SW480 (cell line): ENCODE data around the gene DIAPH1.

Experiments used
- DNase-seq: peaks from one replicate; pipeline ENCODE4 v3.0.0-alpha.2; 2016; ENCODE audit warnings: low spot score

DIAPH1 gene

DNA sequence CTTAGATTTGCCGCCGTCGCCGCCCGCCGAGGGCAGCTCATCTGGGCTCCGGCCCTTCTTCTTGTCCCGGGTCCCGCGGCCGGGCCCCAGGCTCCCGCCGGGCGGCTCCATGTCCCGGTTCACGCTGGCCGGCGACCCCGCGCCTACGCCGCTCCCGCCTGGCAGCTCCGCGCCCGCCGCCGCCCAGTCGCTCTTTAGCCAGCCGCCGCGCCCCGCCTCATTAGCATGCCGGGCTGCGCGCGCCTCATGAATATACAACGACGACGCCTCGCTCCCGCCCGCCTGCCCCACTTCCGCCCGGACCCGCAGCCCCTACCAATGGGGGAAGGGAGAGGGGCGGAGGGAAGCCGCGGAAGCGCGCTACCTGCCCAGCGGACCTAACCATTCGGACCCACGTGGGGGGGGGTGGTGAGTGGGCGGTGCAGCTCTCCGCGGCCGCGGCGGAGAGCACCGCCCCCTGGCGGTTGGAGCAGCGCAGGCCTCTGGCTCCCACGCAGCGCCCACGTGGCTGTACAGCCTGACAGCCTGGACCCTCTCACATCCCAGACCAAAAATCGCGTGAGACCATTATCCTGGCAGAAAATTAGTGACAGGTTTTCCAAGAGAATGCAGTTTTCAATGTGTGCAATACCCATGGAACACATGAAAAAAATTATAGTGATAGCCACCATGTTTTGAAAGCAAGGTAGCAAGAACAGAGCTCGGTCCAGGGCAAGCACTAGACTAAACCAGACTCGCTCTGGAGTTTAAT, at the start of gene DIAPH1:
Gene DIAPH1 (minus strand): TSS at position 197 of the 751 bp plus-strand sequence. CDS start 86 bp downstream, at position 111.
- peak; percentile 98 for DNase-seq

DNA sequence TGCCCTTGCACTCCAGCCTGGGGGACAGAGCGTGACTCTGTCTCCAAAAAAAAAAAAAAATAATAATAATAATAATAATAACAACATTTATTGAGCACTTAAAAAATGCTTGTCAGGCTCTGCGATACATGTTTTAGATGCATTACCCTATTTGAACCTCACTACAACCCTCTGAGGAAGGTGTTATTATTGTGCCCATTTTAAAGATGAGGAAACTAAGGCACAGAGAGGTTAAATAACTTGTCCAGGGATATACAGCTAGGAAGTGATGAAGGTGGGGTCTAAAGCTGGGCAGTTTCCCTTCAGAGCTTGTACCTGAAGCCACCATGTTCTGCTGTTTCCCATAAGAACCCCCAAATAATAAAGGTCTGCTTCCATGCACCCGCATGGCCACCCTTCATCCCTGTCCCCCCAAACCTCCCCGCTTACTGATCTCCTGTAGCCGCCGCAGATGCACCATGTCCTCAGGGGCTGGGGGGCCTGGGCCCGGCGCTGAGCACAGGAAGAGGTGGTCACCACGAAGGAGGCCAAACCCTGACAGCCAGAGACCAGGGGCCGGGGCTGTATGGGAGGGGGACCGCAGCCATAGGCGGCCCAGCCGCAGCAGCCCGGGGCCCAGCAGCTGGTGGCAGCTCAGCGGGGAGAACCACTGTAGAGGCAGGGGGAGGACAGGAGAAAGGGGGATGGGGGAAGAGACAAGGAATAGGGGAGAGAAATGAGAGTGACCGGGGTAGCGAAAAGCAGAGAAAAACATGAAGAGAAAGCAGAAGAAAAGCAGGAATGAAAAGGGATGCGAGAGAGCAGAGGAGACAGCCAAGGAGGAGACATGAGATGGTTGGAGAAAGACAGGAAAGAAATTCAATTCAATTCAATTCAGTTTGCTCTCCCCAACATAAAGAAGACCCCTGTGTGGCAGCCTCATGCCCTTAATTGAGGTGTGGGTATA, 47.5 kb upstream of the DIAPH1 start:
- no peak for DNase-seq

DNA sequence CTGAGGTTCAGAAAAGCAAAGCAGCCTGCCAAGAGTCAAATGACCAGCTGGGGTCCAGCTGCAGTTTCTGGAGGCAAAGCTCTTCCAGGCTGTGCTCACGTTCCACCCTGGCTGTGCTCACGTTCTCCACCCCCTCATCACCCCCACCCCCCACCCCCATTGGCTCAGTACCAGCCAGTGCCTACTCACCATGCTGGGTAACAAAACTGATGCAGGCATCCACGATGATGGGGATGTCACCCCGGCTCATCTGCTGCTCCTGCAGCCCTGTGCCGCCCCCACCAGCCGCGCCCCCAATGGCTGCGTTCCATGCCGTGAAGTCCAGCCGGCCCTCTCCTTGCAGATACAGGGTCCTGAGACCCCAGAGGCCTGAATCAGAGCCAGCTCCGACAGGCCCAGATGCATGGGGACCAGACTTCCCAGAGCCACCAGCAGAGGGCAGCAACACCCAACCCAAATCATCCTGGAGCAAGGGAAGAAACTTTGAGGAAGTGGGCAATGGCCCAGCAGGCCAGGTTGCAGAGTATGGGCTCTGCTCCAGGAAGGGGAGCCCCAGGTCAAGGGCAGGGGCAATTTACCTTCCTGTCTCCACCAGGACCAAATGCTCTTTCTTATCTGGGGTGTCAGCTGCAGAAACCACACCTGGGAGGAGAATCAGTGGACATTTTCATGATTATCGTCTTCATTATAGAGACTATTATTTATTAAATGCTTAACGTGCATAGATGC, 46.1 kb upstream of the DIAPH1 start:
- peak; percentile 67 for DNase-seq

DNA sequence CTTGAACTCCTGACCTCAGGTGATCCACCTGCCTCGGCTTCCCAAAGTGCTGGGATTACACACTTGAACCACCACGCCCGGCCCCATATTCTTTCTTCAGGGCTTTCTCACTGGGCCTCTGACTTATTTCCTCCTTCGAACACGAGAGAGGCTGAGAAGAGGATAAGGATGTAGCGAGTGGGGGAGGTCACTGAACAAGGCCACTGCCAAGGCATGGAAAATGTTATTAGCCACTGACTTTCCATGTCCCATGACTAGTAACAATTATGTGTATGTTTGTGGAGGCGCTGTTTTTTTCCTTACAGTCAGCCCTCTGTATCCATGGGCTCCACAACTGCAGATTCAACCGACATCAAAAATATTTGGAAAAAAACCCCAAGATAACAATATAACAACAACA, 44.7 kb upstream of the DIAPH1 start:
- no peak for DNase-seq

DNA sequence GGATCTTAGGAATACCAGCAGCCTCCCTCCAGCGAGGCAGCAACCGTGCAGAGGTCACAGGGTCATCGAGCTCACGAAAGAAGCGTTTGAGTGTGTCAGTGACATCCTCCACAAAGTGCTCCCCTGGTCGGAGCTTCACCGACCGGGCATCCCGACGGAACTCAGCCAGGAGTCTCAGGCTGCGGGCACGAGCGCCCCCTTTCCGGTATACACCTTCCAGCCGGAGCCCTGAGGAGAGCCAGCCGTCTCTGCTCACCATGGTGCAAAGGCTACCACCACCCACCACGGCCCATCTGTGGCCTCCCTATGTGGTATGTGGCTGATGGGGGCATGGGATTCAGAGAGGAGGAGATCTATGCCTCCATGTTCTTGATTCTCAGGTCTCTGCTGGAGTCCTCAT, 43.2 kb upstream of the DIAPH1 start:
- DNase-seq = no peak

DNA sequence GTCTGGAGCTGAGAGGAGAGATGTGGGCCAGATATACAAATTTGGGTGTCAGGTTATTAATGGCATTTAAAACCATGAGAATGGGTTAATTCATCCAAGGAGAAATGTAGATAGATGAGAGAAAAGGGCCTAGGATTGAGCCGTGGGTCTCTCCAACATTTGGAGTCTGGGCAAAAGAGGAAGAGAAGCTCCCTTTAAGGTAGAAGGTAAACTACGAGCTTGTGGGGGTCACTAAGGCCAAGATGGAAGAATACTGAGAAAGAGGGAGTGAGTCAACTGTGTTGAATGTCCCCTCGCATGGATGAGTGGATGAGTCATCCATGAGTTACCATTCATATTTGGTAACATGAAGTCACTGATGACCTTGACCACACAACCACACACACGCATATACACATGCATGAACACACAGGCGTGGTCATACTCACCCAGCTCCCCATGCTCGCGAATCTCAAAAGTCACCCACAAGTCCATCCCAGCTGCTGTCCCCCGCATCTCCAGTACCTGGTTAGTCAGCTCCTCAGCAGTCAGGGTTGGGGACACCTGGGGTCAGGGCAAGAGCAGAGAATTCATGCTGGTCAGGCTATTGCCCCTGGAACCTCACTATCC, 39.2 kb upstream of the DIAPH1 start:
- peak; percentile 94 for DNase-seq

DNA sequence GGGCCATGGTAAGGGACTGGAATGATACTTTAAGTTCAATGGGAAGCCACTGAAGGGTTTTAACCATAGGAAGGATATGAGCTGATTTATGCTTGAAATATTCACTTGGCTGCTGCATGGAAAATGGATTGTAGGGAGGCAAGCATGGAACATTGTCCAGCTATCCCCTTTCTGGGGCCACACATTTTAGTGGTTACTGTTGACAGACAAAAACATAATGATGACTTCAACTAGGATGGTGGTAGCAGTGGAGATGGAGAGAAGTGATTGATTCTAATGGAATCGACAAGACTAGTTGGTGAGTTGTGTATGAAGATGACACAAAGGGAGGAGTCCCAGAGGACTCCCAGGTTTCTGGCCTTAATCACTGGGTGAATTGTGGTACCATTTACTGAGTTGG, 38.6 kb upstream of the DIAPH1 start:
- no peak for DNase-seq

DNA sequence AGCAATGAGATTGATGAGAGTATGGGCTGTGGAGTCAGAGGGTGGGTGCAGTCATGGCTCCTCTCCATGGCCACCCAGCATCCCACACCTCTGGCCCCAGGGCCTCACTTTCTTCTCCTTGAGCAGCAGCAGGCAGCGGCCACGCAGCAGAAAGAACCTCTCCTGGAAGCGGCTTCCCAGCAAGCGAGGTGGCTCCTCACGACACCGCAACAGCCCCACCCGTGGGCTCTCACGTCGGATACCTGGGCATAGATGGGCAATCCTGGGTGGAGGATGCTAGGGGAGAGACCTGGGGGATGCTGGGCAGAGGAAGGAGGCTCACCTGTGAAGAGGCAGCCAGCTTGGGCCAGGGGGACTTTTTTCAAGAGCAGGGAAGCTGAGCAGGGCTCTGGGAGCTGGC, 37.6 kb upstream of the DIAPH1 start:
- no peak for DNase-seq

DNA sequence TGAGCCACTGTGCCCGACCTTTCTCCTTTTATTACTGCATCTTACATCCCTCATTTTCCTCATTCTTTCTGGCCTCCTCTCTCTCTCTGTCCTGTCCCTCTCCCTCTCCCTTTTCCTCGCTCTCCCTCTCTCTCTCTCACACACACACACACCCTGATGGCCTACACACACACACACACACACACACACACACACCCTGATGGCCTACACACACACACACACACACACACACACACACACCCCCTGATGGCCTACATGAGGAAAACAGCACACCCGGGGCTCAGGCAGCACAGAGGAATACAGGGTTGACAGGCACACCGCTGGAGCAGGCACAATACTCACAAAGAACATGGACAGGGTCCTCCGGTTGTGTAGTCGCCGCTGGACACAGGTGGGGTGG, 36.2 kb upstream of the DIAPH1 start:
- no peak for DNase-seq

DNA sequence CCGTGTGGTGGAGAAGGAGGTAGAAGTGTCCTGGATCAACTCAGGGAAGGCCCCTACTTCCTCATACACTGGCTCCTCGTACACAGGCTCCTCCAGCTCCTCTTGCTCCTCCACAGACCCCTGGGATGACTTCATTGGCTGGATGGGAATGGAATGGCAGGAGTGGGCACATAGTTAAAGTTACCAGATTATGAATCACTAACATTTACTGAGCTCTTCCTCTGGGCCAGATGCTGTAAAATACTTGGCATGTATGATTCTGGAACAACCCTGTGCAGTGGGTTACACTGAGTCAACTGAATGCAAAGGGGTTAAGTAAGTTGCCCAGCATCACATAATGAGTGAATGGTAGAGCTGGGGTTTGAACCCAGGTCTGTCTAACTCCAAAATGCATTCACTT, 35.5 kb upstream of the DIAPH1 start:
- DNase-seq = no peak

DNA sequence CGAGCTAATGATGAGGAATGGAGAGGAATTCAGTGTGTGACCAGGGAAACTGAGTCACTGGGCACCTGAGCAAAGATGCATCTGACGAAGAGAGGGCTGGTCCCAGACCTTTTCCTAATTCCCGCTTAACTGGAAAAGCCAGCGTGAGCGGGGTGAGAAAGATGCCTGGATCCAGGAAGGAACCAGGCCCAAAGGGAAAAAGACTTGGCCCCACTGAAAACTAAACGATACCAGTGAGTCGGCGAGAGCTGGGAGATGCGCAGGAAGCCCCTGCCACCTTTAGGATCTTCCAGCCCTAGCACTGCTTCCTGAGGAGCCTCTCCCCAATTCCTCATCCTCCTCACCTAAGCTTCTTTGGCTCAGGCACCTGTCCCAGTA, 32.9 kb upstream of the DIAPH1 start:
- no peak for DNase-seq

DNA sequence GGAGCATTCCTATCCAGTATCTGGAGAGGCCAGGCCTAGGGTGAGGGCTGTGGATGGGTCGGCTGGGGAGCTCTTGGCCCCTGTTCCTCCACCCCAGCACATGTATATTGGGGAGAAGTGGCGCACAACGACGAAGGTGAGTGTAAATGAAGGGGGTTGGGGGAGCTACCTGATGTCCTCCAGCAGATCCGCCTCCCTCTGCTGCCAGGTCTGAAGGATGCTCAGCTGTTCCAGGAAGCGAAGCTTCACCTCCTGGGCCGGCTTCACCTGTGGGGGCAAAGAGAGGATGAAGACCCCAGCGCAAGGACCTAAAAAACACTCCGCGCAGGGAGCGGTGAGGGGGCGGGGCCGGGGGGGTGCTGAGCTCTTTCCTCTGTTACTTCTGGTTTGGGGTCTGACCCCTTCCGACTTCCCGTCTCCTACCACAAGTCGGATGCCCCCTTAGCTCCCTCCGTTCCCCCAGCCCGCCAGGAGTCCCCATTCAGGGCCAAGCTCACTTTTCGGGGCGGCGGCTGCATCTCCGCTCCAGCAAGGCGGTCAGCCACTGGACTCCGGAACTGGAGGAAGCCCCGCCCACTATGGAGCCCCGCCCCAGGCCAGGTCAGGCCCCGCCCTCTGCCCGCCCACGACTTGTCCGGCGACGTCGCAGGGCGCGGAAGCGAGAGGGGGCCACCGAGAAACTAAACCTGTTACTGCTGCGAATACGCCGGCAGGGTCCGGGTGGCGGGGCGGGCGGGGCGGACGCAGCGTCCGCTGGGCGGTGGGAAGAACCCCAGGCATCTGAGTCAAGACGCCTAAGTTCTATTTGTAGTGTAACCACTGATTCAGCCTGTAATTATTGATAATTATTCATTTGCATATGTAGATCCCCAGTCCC, 32.3 kb upstream of the DIAPH1 start, which contains the start of gene FCHSD1:
Gene FCHSD1 (minus strand): TSS at position 568 of the 877 bp plus-strand sequence. CDS start 50 bp downstream, at position 518.
- peak; percentile 76 for DNase-seq

DNA sequence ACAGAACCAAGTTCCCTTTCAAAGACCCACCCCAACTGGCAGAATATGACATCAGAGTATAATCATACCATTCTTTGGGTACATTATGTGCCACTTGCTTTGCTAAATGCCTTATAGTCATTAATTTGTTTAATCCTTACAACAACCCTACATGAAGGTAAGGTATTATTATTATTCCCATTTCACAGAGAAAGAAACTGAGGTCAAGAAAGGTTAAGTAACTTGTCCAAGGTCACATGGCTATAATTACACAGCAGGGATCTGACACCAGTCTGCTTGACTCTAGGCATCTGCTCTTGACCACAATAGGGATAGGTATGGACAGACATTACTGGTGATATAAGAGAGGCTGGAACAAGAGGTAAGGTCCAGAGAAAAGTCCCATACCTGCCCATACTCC, 31.2 kb upstream of the DIAPH1 start:
- no peak for DNase-seq

DNA sequence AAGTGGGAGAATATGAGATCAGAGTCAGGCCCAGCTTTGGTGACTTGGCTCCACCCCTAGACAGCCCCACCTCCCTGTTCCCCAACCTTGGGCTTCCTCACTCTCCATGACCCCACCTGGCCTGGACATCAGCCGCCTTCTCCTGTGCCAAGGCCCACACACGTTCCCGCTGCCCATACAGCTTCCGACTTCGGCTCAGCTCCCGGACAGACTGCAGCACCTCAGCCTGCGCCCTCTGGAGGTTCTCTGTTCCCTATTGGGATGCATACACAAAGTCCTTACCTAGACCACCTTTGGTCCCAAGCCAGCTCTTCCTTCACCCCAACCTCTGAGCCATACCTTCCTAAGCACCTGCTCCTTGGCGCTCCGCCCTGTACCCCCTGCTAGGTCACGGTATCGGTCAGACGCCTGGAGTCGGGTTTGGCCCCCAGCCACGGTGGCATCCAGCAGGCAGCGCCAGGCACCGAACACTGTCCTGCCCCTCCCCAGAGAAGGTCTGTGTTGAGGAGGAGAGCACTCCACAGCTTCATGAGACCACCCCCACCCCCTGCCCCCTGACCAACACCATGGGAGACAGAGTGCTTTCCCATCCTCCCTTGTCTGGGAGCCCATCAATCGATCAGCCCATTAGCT, 30.4 kb upstream of the DIAPH1 start:
- DNase-seq = no peak

DNA sequence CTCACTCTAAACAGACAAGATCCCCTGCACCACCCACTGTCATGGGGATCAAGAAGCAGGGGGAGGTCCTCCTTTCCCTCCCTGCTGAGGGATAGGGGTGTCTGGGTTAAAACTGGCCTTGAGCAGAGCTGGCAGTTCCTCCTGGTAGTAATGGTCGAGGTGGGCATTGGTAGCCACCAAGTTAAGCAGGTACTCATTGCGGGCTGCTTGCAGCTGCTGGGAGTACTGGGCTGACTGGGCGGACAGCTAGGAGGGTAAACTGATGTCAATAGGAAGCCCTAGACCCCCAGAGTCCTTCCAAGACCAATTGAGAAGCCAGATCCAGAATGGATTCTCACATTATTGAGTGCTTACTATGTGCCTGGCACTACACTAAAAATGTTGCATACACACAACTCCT, 29.1 kb upstream of the DIAPH1 start:
- no peak for DNase-seq

DNA sequence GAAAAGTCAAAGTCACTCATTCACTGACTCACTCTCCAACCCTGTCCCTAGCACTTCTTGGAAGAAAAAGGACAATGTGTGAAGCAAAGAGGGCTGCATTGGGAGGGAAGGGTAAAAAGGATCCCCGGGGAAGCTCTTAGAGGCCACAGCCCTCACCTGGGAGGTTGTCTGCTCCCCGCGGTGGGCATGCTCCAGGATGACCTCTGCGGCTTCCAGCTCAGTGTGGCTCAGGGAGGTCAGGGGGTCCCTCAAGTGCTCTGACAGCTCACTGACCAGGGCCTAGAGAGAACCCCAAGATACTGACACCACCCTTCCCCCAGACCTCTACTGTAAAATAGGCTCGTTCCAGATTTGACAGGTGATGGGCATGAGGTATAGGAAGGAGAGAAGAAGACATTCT, 28.4 kb upstream of the DIAPH1 start:
- DNase-seq = no peak

DNA sequence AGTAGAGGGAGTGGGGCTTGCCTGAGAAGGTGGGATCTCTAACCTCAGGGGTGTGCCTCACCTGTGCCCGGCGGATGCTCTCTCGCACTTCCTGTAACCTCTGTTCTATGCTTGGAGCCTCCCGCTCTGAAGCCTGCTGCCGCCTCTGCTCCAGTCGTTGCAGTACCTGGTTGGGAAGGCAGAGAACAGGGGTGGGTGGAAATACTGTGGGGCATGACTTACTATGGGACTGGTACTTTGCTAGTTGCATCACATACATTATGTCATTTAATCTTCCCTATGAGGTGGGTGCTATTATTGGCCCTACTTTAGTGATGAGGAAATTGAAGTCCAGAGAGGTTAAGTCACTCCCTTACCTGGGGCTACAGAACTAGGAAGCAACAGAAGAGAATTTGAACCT, 27.2 kb upstream of the DIAPH1 start:
- DNase-seq = no peak

DNA sequence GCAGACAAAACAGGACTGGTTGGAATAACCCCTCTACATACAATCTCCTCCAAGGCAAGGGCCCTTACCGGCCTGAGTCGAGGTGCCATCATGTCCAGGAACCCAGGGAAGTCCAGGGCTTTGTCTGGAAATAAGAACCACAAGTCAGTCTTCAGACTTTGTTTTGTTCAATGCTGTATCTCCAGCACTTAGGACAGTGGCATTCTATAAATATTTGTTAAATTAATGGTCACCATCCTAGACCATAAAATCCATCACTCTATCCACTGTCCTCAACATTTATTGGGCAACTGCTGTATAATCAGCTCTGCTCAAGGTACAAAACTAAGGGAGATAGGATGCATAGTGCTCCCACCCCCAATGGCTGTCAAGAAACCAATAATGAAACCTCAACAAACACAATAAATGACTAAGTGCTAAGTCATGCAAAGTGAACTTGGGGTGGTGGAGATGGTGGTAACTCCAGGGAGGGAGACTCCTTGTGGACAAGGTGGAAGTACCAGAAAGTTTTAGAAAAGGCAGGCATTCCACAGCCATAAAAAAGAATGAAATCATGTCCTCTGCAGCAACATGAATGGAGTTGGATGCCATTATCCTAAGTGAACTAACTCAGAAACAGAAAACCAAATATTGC, 23.0 kb upstream of the DIAPH1 start:
- peak; percentile 75 for DNase-seq

DNA sequence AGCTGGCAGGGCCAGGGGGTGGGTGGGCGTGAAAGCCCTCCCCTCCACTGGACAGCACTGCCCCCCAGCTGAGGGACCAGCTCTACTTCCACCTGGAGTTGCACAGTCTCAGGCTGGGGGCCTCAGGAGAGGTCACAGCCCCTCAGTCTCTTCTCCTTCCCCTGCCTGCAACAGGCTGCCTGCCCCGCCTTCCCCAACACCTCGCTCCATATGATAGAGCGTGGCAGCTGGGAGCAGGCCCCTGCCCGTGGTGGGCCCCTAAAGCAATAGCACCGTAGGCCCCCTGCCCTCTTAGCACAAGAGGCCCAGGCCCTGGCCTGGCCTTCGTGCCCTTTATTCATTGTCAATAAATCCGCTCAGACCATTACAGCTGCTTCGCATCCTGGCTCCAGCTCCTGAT, 21.9 kb upstream of the DIAPH1 start:
- no peak for DNase-seq

DNA sequence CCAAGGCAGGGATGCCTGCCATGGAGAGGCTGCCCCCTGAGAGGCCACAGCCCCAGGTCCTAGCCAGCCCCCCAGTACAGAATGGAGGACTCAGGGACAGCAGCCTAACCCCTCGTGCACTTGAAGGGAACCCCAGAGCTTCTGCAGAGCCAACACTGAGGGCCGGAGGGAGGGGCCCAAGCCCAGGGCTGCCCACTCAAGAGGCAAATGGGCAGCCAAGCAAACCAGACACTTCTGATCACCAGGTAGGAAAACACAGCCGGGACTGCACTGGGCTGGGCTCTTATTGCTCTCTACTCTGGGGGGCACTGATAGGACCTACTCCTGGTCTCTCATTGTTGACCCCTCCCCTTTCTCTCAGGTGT, 21.2 kb upstream of the DIAPH1 start:
- no peak for DNase-seq
